Fibroblast of lung (primary cell): ENCODE data around the gene PRXL2C. TPM values are rescaled to one million over a fixed set of nuclear protein-coding genes. Genes with fewer than 3 reads are reported as not detected.
A peak's percentile ranks its signal among the peaks of the same experiment; 100 is the strongest.

Source experiments
- DNase-seq, 2 donors: peaks; one replicate each; pipeline versions ENCODE4 v3.0.0 to v3.0.0-alpha.2; 2010; ENCODE audit warnings: low read depth in 2 of 2
- H2AFZ ChIP-seq: 2 replicates; pipeline ENCODE4 v1.5.1; 2012; ENCODE audit warnings: low read length, control low read depth, inconsistent platforms
- H3K27ac ChIP-seq: 2 replicates; pipeline ENCODE4 v1.5.1; 2011; ENCODE audit warnings: low read length, control low read depth; ENCODE audit not compliant: insufficient read depth
- H3K27me3 ChIP-seq: 2 replicates; pipeline ENCODE4 v1.5.1; 2011; ENCODE audit warnings: mild to moderate bottlenecking, low read length; ENCODE audit not compliant: control insufficient read depth, insufficient read depth
- H3K36me3 ChIP-seq: 2 replicates; pipeline ENCODE4 v1.5.1; 2011; ENCODE audit warnings: low read length; ENCODE audit not compliant: control insufficient read depth, insufficient read depth
- H3K4me1 ChIP-seq: 2 replicates; pipeline ENCODE4 v1.5.1; 2011; ENCODE audit warnings: low read length; ENCODE audit not compliant: control insufficient read depth, insufficient read depth; ENCODE audit errors: extremely low read depth
- H3K4me2 ChIP-seq: 2 replicates; pipeline ENCODE4 v1.5.1; 2011; ENCODE audit warnings: low read length, control low read depth; ENCODE audit not compliant: insufficient read depth; ENCODE audit errors: extremely low read depth
- H3K4me3 ChIP-seq, 4 experiments: fragments of 200-600 bp in 1 of 4; sonication (generic) in 1 of 4; replicated peaks in 1 of 4; 2 replicates each; pipeline ENCODE4 v1.5.1; 2011 to 2016; ENCODE audit warnings: low read length in 4 of 4, low read depth in 3 of 4, mild to moderate bottlenecking in 3 of 4, control low read depth in 2 of 4, inconsistent platforms in 1 of 4, mixed read lengths in 1 of 4; ENCODE audit not compliant: insufficient read depth in 1 of 4; ENCODE audit errors: control extremely low read depth in 1 of 4
- H3K79me2 ChIP-seq: 2 replicates; pipeline ENCODE4 v1.5.1; 2012; ENCODE audit warnings: mild to moderate bottlenecking, low read length, inconsistent platforms; ENCODE audit not compliant: control insufficient read depth, insufficient read depth
- H3K9ac ChIP-seq: 2 replicates; pipeline ENCODE4 v1.5.1; 2011; ENCODE audit warnings: mild to moderate bottlenecking, low read length, control low read depth; ENCODE audit not compliant: insufficient read depth
- H3K9me3 ChIP-seq: 2 replicates; pipeline ENCODE4 v1.5.1; 2012; ENCODE audit warnings: low read depth, low read length; ENCODE audit not compliant: control insufficient read depth, insufficient read depth
- H4K20me1 ChIP-seq: 2 replicates; pipeline ENCODE4 v1.5.1; 2011; ENCODE audit warnings: low read length; ENCODE audit not compliant: control insufficient read depth, insufficient read depth; ENCODE audit errors: extremely low read depth
- EZH2 ChIP-seq: IDR thresholded peaks from 2 replicates; pipeline ENCODE4 v1.5.1; 2012; ENCODE audit warnings: low read length, control low read depth, mild to moderate bottlenecking; ENCODE audit errors: missing control alignments
- polyA plus RNA-seq, 2 donors: library from polyadenylated mRNA; depleted of rRNA in 1 of 2; stranded (reverse) in 1 of 2; unstranded in 1 of 2; fragments of >200 nt; gene quantifications; 2 replicates each; pipeline ENCODE4 v1.2.1, GENCODE V29; 2011 to 2012; ENCODE audit warnings: missing spikeins in 1 of 2
- total RNA-seq: library from RNA; depleted of rRNA; stranded (reverse); fragments of >200 nt; gene quantifications from 2 replicates; pipeline ENCODE4 v1.2.1, GENCODE V29; 2014
- TF ChIP-seq, protein P1 (sequence below), 2 donors: IDR thresholded peaks in 1 of 2; conservative IDR thresholded peaks in 1 of 2; 1 replicate in 1 of 2; 2 replicates in 1 of 2; pipeline ENCODE4 v1.5.1; 2011 to 2012; ENCODE audit warnings: low read length in 2 of 2, control low read depth in 1 of 2, inconsistent platforms in 1 of 2, low read depth in 1 of 2, mild to moderate bottlenecking in 1 of 2

PRXL2C gene
- total and polyA plus RNA-seq, 2 donors (not counting 1 experiment from before 2014, with no cell fraction given) = 31.2 to 64.4 TPM

DNA sequence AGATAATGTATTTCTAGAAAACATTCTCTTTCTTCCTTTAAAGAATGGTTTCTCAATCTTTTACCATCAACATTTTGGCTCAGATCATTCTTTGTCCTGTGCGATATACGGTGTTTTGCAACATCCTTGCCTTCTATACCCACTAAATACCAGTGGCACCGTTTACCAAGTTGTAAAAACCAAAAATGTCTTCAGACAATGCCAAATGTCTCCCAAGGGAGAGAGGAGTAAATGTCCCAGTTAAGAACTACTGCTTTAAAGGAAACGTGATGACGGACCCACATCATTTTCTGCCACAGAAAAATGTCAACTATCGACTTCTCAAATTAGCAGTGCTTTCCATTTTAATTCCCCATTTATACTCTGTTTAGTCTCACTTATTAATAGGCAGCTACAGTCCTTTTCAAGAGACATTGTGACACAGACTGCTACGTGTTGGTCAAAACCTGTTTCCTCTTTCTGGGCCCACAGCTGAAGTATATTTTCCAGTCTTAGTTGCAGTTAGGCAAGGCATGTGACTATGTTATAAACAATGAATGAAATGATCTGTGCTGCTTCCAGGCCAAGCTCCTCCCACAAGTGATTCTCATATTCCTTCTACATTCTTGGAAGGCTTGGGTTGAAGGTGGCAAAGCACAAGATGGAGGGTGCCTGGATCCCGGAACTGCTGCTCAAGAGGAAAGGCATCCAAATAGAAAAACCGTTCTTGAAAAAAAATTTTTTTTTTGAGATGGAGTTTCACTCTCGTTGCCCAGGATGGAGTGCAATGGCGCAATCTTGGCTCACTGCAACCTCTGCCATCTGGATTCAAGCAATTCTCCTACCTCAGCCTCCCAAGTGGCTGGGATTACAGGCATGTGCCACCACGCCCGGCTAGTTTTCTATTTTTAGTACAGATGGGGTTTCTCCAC lies 8.8 kb downstream of the PRXL2C start:
- Histone ChIP-seq H3K79me2 (no peaks in the 10 kb centered on the region), H2AFZ (peak overlapping the region; percentile 15), H3K9me3 (no peaks in the 10 kb centered on the region), H3K4me2 (peak overlapping the region; percentile 33), H3K36me3 (peaks cover 5% of the 10 kb centered on the region), H3K9ac (no peak overlapping the region), H4K20me1 (no peaks in the 10 kb centered on the region), H3K27me3 (no peaks in the 10 kb centered on the region), H3K4me3 (no peak overlapping the region), H3K4me1 (peaks cover 7% of the 10 kb centered on the region), H3K27ac (peak overlapping the region; percentile 79)
- DNase-seq = peak; percentile 53 to 89
- TF ChIP-seq, protein P1, sequence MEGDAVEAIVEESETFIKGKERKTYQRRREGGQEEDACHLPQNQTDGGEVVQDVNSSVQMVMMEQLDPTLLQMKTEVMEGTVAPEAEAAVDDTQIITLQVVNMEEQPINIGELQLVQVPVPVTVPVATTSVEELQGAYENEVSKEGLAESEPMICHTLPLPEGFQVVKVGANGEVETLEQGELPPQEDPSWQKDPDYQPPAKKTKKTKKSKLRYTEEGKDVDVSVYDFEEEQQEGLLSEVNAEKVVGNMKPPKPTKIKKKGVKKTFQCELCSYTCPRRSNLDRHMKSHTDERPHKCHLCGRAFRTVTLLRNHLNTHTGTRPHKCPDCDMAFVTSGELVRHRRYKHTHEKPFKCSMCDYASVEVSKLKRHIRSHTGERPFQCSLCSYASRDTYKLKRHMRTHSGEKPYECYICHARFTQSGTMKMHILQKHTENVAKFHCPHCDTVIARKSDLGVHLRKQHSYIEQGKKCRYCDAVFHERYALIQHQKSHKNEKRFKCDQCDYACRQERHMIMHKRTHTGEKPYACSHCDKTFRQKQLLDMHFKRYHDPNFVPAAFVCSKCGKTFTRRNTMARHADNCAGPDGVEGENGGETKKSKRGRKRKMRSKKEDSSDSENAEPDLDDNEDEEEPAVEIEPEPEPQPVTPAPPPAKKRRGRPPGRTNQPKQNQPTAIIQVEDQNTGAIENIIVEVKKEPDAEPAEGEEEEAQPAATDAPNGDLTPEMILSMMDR (conservative IDR thresholded peaks at IDR 0.05 in 1 of 2, IDR thresholded peaks at IDR 0.05 in 1 of 2; ENCODE audit: low read depth in 1 of 2, low read length in 2 of 2) = no peak
- TF ChIP-seq EZH2 = no peak

DNA sequence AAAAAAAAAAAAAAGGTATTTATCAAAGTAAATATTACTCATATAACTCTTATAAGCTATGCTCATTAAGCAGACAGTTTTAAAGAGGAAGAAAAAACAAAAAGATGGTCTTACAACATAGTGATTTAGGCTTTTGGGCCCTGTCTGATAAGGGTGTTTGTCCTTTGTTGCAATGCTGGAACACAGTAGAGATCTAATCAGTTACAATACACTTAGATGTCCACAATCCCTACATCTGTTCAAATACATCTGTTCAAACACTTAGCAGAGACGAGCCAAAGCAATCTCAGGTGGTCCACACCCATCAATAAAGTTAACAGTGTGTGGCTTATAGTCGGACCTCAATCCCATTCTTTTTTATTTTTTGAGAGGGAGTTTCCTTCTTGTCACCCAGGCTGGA lies 11.0 kb downstream of the PRXL2C start:
- no peak overlapping the region for H3K27ac ChIP-seq
- no peak for TF ChIP-seq EZH2
- TF ChIP-seq, protein P1 (conservative IDR thresholded peaks at IDR 0.05 in 1 of 2, IDR thresholded peaks at IDR 0.05 in 1 of 2; ENCODE audit: low read depth in 1 of 2, low read length in 2 of 2) = no peak
- no peaks in the 10 kb centered on the region for H3K79me2 ChIP-seq
- H3K4me2 ChIP-seq = no peak overlapping the region
- no peaks in the 10 kb centered on the region for H3K27me3 ChIP-seq
- peaks cover 4% of the 10 kb centered on the region for H3K36me3 ChIP-seq
- no peaks in the 10 kb centered on the region for H4K20me1 ChIP-seq
- H3K9me3 ChIP-seq = no peaks in the 10 kb centered on the region
- DNase-seq = no peak
- H3K4me1 ChIP-seq = peaks cover 7% of the 10 kb centered on the region
- H2AFZ ChIP-seq = no peak overlapping the region
- H3K9ac ChIP-seq = no peak overlapping the region
- H3K4me3 ChIP-seq = no peak overlapping the region

DNA sequence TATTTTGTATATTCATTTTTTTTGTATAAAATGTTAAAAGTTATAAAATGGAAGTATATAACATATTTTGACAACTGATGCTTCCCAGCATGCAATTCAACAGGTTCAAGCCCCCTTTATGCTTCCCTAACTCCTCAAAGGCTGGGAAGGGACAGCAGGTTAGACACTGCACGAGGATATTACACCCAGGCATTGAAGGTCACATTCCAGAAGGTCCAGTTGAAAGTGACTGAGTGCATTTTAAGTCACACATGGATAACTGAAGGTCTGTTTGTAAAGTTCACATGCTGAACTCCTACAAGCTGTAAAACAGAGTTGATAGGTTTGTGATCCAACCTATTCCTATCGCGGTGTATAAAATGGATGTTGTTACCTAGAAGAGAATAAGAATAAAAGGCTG lies 13.6 kb downstream of the PRXL2C start:
- Histone ChIP-seq H2AFZ (no peak overlapping the region), H4K20me1 (no peaks in the 10 kb centered on the region), H3K36me3 (peaks cover 4% of the 10 kb centered on the region), H3K4me3 (no peak overlapping the region), H3K79me2 (no peaks in the 10 kb centered on the region), H3K27me3 (no peaks in the 10 kb centered on the region), H3K9me3 (no peaks in the 10 kb centered on the region), H3K27ac (no peak overlapping the region), H3K4me1 (peaks cover 6% of the 10 kb centered on the region), H3K9ac (no peak overlapping the region), H3K4me2 (no peak overlapping the region)
- TF ChIP-seq, protein P1 (conservative IDR thresholded peaks at IDR 0.05 in 1 of 2, IDR thresholded peaks at IDR 0.05 in 1 of 2; ENCODE audit: low read depth in 1 of 2, low read length in 2 of 2) = no peak
- TF ChIP-seq EZH2 = no peak
- no peak for DNase-seq
